Measurements from ENCODE around the gene KCTD17.

KCTD17 gene

GRCh38 chr22:37021041-37021440 lies 30.5 kb upstream of the KCTD17 start:
- no peak for DNase-seq (ENCODE audit: extremely low read depth, low read depth)
- TF ChIP-seq CTCF (IDR thresholded peaks at IDR 0.05; ENCODE audit: low read depth, low read length), result no peak

- DNase-seq (ENCODE audit: extremely low read depth, low read depth), result no peak
- peak; percentile 71 for TF ChIP-seq CTCF (IDR thresholded peaks at IDR 0.05; ENCODE audit: low read depth, low read length)
Observed at GRCh38 chr22:37021710-37022482, 29.6 kb upstream of the KCTD17 start.

GRCh38 chr22:37022483-37023337 lies 28.8 kb upstream of the KCTD17 start:
- no peak for TF ChIP-seq CTCF (IDR thresholded peaks at IDR 0.05; ENCODE audit: low read depth, low read length)
- no peak for DNase-seq (ENCODE audit: extremely low read depth, low read depth)

GRCh38 chr22:37023743-37024338 lies 27.7 kb upstream of the KCTD17 start:
- no peak for DNase-seq (ENCODE audit: extremely low read depth, low read depth)
- TF ChIP-seq CTCF (IDR thresholded peaks at IDR 0.05; ENCODE audit: low read depth, low read length), result no peak

GRCh38 chr22:37024339-37025157 lies 27.0 kb upstream of the KCTD17 start:
- TF ChIP-seq CTCF (IDR thresholded peaks at IDR 0.05; ENCODE audit: low read depth, low read length), result no peak

GRCh38 chr22:37025500-37026070 lies 26.0 kb upstream of the KCTD17 start:
- no peak for TF ChIP-seq CTCF (IDR thresholded peaks at IDR 0.05; ENCODE audit: low read depth, low read length)
- DNase-seq (ENCODE audit: extremely low read depth, low read depth), result no peak

More at GRCh38 chr22:37024339-37025157, 27.0 kb upstream of the KCTD17 start:
- no peak for DNase-seq (ENCODE audit: extremely low read depth, low read depth)

All from AG09319 (cell line).